Measurements from ENCODE around the gene ZBTB4. TPM values are rescaled to one million over a fixed set of nuclear protein-coding genes. Genes with fewer than 3 reads are reported as not detected.
A peak's percentile ranks its signal among the peaks of the same experiment; 100 is the strongest.

ZBTB4 gene
- total RNA-seq, 1 donor from 2014 or later = 34.5 TPM

DNA sequence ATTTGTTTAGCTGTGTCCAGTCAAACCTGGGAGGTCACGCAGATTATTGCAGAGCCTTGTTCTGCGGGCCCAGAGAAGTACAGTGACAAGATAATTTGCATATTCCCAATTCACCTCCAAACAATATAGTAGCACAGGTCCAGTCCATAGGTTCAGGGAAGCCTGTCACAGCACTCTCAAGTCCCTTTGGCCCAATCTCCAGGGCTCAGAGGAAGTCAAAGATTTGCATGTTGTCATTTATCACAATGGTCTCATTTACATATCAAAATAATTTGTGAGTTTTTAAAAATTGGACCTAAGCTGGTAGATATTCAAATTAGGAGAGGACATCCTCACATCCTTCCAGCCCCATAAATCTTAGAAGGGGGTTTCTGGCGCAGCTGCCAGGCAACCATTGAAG is 11.9 kb downstream of the ZBTB4 start:
- H3K4me3 Mint-ChIP-seq = no peak overlapping the region

DNA sequence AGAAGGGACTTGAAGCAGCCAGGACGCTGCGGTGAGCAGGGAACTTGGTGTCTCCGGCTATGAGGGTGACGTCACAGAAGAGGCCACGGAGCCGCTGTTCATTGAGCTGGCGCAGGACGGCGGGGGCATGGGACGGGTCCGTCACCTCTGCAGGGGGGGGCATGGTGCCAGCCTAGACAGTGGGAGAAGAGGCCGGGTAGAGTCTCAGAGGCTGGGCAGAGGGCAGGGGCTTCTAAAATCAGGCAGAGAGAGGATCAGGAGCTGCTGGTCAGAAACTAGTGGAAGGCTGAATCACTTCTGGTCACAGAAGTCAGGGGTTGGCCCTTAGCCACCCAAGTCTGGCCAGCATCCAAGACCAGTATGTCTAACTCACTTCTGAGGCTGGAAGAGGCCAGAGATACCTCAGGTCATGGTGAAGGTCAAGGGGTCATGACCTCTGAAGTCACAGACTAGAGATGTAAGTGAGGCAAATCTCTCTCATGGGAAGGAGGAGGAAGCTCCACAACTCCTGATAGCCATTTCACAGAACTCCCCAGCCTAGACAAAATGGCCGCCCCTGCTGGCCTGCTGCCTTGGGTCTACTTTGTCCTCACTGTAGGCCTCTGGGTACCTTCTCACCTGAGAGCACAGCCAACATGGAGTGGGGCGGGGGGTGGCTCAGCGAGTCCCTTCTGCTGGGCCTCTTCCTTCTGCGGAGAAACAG is 12.6 kb downstream of the ZBTB4 start:
- TF ChIP-seq, protein P1, sequence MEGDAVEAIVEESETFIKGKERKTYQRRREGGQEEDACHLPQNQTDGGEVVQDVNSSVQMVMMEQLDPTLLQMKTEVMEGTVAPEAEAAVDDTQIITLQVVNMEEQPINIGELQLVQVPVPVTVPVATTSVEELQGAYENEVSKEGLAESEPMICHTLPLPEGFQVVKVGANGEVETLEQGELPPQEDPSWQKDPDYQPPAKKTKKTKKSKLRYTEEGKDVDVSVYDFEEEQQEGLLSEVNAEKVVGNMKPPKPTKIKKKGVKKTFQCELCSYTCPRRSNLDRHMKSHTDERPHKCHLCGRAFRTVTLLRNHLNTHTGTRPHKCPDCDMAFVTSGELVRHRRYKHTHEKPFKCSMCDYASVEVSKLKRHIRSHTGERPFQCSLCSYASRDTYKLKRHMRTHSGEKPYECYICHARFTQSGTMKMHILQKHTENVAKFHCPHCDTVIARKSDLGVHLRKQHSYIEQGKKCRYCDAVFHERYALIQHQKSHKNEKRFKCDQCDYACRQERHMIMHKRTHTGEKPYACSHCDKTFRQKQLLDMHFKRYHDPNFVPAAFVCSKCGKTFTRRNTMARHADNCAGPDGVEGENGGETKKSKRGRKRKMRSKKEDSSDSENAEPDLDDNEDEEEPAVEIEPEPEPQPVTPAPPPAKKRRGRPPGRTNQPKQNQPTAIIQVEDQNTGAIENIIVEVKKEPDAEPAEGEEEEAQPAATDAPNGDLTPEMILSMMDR (conservative IDR thresholded peaks at IDR 0.05) = no peak
- H3K27me3 Mint-ChIP-seq = no peaks in the 10 kb centered on the region
- H3K27ac Mint-ChIP-seq = peak overlapping the region; percentile 50
- DNase-seq (ENCODE audit: extremely low spot score, unreplicated experiment) = no peak
- H3K4me3 Mint-ChIP-seq = no peak overlapping the region
- peaks cover 4% of the 10 kb centered on the region for H3K4me1 Mint-ChIP-seq (ENCODE audit: unreplicated experiment)
- no peaks in the 10 kb centered on the region for H3K9me3 Mint-ChIP-seq
- H3K36me3 Mint-ChIP-seq = no peaks in the 10 kb centered on the region

More for the DNA sequence above, 11.9 kb downstream of the ZBTB4 start:
- Mint-ChIP-seq H3K27me3 (no peaks in the 10 kb centered on the region), H3K9me3 (no peaks in the 10 kb centered on the region), H3K4me1 (ENCODE audit: unreplicated experiment) (peaks cover 6% of the 10 kb centered on the region), H3K27ac (peak overlapping the region; percentile 50), H3K36me3 (no peaks in the 10 kb centered on the region)
- DNase-seq (ENCODE audit: extremely low spot score, unreplicated experiment) = no peak
- TF ChIP-seq, protein P1 (conservative IDR thresholded peaks at IDR 0.05) = no peak

DNA sequence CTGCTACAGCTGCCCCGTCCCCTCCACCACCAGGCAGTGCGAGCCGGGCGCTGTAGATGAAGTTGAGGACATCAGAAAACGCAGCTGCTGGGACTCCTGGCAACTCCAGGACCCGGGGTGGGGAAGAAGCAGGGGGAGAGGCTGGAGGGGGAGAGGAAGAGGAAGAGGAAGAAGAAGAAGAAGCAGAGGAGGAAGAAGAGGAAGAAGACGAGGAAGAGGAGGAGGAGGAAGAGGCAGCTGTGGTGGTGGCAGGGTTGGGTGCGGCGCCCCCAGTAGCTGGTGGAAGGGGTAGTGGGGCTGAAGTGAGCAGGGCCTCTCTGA is 13.2 kb downstream of the ZBTB4 start:
- Mint-ChIP-seq H3K4me1 (ENCODE audit: unreplicated experiment) (peaks cover 2% of the 10 kb centered on the region), H3K36me3 (no peaks in the 10 kb centered on the region), H3K9me3 (no peaks in the 10 kb centered on the region), H3K4me3 (no peak overlapping the region), H3K27me3 (no peaks in the 10 kb centered on the region), H3K27ac (no peak overlapping the region)
- TF ChIP-seq, protein P1 (conservative IDR thresholded peaks at IDR 0.05) = no peak
- no peak for DNase-seq (ENCODE audit: extremely low spot score, unreplicated experiment)

DNA sequence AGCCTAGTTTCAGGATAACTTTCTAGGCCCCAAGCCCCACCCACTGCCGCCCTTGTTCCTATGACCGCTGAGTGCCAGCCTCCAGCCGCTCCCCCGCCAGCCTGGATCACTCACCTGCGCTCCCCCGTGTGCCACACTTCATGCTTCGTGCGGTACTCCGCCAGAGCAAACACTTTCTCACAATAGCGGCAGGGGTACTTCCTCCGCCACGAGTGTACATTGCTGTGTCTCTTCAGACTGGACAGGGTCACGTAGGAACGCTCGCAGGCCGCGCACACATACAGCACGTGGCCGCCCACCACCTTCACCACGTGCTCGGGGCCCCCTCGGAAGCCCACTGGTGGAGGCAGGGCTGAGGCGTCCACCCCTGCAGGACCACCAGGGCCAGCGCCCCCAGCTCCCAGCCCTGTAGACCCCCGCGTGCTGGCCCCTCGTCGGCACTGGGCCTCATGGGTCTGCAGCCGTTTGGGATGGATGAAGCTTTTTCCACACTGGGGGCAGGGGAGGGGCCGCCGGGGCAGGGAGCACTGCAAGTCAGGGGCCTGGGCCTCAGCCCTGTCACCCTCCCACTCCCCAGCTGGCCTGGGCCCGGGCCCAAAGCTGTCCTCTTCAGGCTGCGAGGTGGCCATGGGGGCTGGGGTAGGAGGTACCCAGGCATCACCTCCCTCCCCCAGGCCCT is 13.7 kb downstream of the ZBTB4 start:
- Mint-ChIP-seq H3K27me3 (no peaks in the 10 kb centered on the region), H3K4me1 (ENCODE audit: unreplicated experiment) (peaks cover 5% of the 10 kb centered on the region), H3K27ac (no peak overlapping the region), H3K36me3 (peaks cover 3% of the 10 kb centered on the region), H3K9me3 (no peaks in the 10 kb centered on the region), H3K4me3 (no peak overlapping the region)
- TF ChIP-seq, protein P1 (conservative IDR thresholded peaks at IDR 0.05) = no peak
- no peak for DNase-seq (ENCODE audit: extremely low spot score, unreplicated experiment)

DNA sequence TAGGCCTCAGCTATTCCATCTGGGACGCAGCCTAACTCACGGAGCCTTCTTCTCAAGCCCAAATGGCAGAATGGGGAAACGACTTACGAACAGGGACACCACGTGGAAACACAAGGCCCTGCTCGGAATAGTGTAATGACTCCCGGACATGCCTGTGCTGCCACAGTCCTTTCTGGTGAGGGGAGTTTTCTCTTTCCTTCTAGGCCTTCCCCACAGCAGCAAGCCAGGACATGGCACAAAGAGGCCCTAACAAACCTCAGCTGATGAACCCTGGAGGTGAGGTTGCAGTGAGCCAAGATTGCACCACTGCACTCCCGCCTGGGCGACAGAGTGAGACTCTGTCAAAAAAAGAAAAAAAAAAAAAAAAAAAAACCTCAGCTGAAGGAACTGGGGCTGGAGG is 15.3 kb downstream of the ZBTB4 start:
- TF ChIP-seq, protein P1 (conservative IDR thresholded peaks at IDR 0.05) = no peak
- Mint-ChIP-seq H3K27me3 (no peaks in the 10 kb centered on the region), H3K4me1 (ENCODE audit: unreplicated experiment) (peaks cover 5% of the 10 kb centered on the region), H3K4me3 (no peak overlapping the region), H3K36me3 (peaks cover 3% of the 10 kb centered on the region), H3K9me3 (no peaks in the 10 kb centered on the region), H3K27ac (no peak overlapping the region)
- no peak for DNase-seq (ENCODE audit: extremely low spot score, unreplicated experiment)
